ENCODE data around the gene SUCNR1.
"Not testable (repeated sequence)": the region's sequence is repeated elsewhere in the genome, so short reads cannot be mapped to it uniquely, and the experiment has no call there.

The SUCNR1 gene

GRCh38 chr3:151895478-151896241 is 22.2 kb downstream of the SUCNR1 start:
- no peak overlapping the region for H3K4me3 ChIP-seq (ENCODE audit: low read depth, low read length)
- no peak for TF ChIP-seq CTCF (IDR thresholded peaks at IDR 0.05; ENCODE audit: insufficient read depth, low read depth, low read length, missing control alignments)
- DNase-seq (ENCODE audit: low read depth), result no peak

GRCh38 chr3:151896246-151897012 is 23.0 kb downstream of the SUCNR1 start:
- no peak overlapping the region for H3K4me3 ChIP-seq (ENCODE audit: low read depth, low read length)
- no peak for DNase-seq (ENCODE audit: low read depth)
- TF ChIP-seq CTCF (IDR thresholded peaks at IDR 0.05; ENCODE audit: insufficient read depth, low read depth, low read length, missing control alignments), result no peak

GRCh38 chr3:151898121-151898520 is 24.7 kb downstream of the SUCNR1 start:
- not testable (repeated sequence) for DNase-seq (ENCODE audit: low read depth)

GRCh38 chr3:151898564-151899261 is 25.3 kb downstream of the SUCNR1 start:
- DNase-seq (ENCODE audit: low read depth); H3K4me3 ChIP-seq (ENCODE audit: low read depth, low read length): not testable (repeated sequence)

More at GRCh38 chr3:151898121-151898520, 24.7 kb downstream of the SUCNR1 start:
- not testable (repeated sequence) for H3K4me3 ChIP-seq (ENCODE audit: low read depth, low read length)

GRCh38 chr3:151899996-151900395 is 26.6 kb downstream of the SUCNR1 start:
- no peak overlapping the region for H3K4me3 ChIP-seq (ENCODE audit: low read depth, low read length)
- no peak for DNase-seq (ENCODE audit: low read depth)
- TF ChIP-seq CTCF (IDR thresholded peaks at IDR 0.05; ENCODE audit: insufficient read depth, low read depth, low read length, missing control alignments), result no peak

- no peak overlapping the region for H3K4me3 ChIP-seq (ENCODE audit: low read depth, low read length)
- no peak for DNase-seq (ENCODE audit: low read depth)
- no peak for TF ChIP-seq CTCF (IDR thresholded peaks at IDR 0.05; ENCODE audit: insufficient read depth, low read depth, low read length, missing control alignments)
Observed at GRCh38 chr3:151900460-151900859, 27.0 kb downstream of the SUCNR1 start.

- TF ChIP-seq CTCF (IDR thresholded peaks at IDR 0.05; ENCODE audit: insufficient read depth, low read depth, low read length, missing control alignments), result no peak
- H3K4me3 ChIP-seq (ENCODE audit: low read depth, low read length), result no peak overlapping the region
- no peak for DNase-seq (ENCODE audit: low read depth)
Observed at GRCh38 chr3:151900884-151901643, 27.6 kb downstream of the SUCNR1 start.
